GM21367 (cell line): ENCODE data around the gene ZNF844.
"Not testable (repeated sequence)": the region's sequence is repeated elsewhere in the genome, so short reads cannot be mapped to it uniquely, and the experiment has no call there.

ENCODE experiments used
- ATAC-seq: cut with Tn5 transposase; IDR thresholded peaks from one replicate; pipeline ENCODE4 v1.9.1; 2021; ENCODE audit not compliant: unreplicated experiment

Gene ZNF844

GRCh38 chr19:12064590-12065538 is at the start of gene ZNF844:
TSS of gene ZNF844 (plus strand) at chr19:12064731. CDS start at chr19:12064874, 143 bp downstream.
- ATAC-seq = peak; percentile 69

- no peak for ATAC-seq
Observed at GRCh38 chr19:12015015-12015752, 49.3 kb upstream of the ZNF844 start.

- ATAC-seq = no peak
Observed at GRCh38 chr19:12015753-12016116, 48.8 kb upstream of the ZNF844 start.

GRCh38 chr19:12034198-12034597 is 30.3 kb upstream of the ZNF844 start:
- ATAC-seq = no peak

GRCh38 chr19:12034620-12035019 is 29.9 kb upstream of the ZNF844 start:
- ATAC-seq = no peak

GRCh38 chr19:12035220-12036172 is 29.0 kb upstream of the ZNF844 start, which contains the start of gene ZNF433:
TSS of gene ZNF433 (minus strand) at chr19:12035679. CDS start at chr19:12035539, 140 bp downstream.
- ATAC-seq = peak; percentile 75

GRCh38 chr19:12042893-12043292 is 21.6 kb upstream of the ZNF844 start:
- ATAC-seq = no peak

- no peak for ATAC-seq
Observed at GRCh38 chr19:12043752-12044422, 20.6 kb upstream of the ZNF844 start.

GRCh38 chr19:12047868-12048267 is 16.7 kb upstream of the ZNF844 start:
- no peak for ATAC-seq

- no peak for ATAC-seq
Observed at GRCh38 chr19:12052091-12052496, 12.4 kb upstream of the ZNF844 start.

GRCh38 chr19:12052497-12053169 is 11.9 kb upstream of the ZNF844 start, which contains the start of gene ZNF878:
TSS of gene ZNF878 (minus strand) at chr19:12052961. CDS start at chr19:12052801, 160 bp downstream.
- ATAC-seq = peak; percentile 80

GRCh38 chr19:12055784-12056183 is 8.7 kb upstream of the ZNF844 start:
- no peak for ATAC-seq

- ATAC-seq = no peak
Observed at GRCh38 chr19:12075538-12076139, 11.1 kb downstream of the ZNF844 start.

GRCh38 chr19:12076331-12076730 is 11.8 kb downstream of the ZNF844 start:
- not testable (repeated sequence) for ATAC-seq

- no peak for ATAC-seq
Observed at GRCh38 chr19:12077375-12077774, 12.8 kb downstream of the ZNF844 start.

GRCh38 chr19:12083336-12083735 is 18.8 kb downstream of the ZNF844 start:
- not testable (repeated sequence) for ATAC-seq

GRCh38 chr19:12085074-12085818 is 20.7 kb downstream of the ZNF844 start:
- no peak for ATAC-seq

GRCh38 chr19:12090807-12091206 is 26.3 kb downstream of the ZNF844 start:
- ATAC-seq = no peak
